Neural progenitor cell (in vitro differentiated cells): ENCODE measurements around the gene FOXF2.
A peak's percentile ranks its signal among the peaks of the same experiment; 100 is the strongest.

ENCODE experiments used
- CTCF ChIP-seq: fragments of 200-600 bp; sonication (generic); IDR thresholded peaks from 2 replicates; pipeline ENCODE4 v1.5.1; 2017; ENCODE audit warnings: antibody characterized with exemption, mild to moderate bottlenecking
- EZH2 ChIP-seq: fragments of 200-600 bp; sonication (generic); IDR thresholded peaks from 2 replicates; pipeline ENCODE4 v1.6.1; 2017; ENCODE audit warnings: antibody characterized with exemption, mild to moderate bottlenecking, moderate library complexity
- EZH2phosphoT487 ChIP-seq: fragments of 200-600 bp; sonication (generic); IDR thresholded peaks from 2 replicates; pipeline ENCODE4 v1.6.1; 2017; ENCODE audit warnings: antibody characterized with exemption

DNA sequence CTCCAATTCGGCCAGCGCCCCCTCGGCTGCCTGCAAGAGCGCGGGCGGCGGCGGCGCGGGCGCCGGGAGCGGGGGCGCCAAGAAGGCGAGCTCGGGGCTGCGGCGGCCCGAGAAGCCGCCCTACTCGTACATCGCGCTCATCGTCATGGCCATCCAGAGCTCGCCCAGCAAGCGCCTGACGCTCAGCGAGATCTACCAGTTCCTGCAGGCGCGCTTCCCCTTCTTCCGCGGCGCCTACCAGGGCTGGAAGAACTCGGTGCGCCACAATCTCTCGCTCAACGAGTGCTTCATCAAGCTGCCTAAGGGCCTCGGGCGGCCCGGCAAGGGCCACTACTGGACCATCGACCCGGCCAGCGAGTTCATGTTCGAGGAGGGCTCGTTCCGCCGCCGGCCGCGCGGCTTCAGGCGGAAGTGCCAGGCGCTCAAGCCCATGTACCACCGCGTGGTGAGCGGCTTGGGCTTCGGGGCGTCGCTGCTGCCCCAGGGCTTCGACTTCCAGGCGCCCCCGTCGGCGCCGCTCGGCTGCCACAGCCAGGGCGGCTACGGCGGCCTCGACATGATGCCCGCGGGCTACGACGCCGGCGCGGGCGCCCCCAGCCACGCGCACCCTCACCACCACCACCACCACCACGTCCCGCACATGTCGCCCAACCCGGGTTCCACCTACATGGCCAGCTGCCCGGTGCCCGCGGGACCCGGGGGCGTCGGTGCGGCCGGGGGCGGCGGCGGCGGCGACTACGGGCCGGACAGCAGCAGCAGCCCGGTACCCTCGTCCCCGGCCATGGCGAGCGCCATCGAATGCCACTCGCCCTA is 963 bp downstream of the FOXF2 start:
- TF ChIP-seq EZH2 = peak; percentile 99
- no peak for TF ChIP-seq CTCF
- TF ChIP-seq EZH2phosphoT487 = peak; percentile 97
